SHP77 (cell line): ENCODE results near the gene PTPRG.

Experiments
- DNase-seq, 2 experiments: peaks; one replicate each; lab custom pipeline; 2025; lab: John Stamatoyannopoulos, UW

PTPRG gene

DNA sequence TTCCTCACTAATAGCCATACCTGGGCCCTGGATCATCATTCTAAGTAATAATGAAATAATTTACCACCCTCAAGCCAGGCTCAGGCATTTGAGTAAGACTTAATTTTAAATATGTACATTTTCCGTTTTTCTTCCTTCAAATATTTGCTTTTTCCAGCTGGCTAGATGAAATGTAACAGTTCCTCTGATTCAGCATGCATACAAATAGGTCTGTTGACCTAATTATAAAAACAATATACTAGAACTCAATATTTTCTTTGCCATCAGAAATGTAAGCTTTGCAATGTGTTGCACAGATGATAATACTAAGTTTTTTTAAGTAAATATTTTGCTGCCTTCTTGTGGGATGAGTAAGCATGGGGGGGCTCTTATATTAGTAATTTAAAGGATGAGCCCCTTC, 720.4 kb downstream of the PTPRG start:
- no peak for DNase-seq

DNA sequence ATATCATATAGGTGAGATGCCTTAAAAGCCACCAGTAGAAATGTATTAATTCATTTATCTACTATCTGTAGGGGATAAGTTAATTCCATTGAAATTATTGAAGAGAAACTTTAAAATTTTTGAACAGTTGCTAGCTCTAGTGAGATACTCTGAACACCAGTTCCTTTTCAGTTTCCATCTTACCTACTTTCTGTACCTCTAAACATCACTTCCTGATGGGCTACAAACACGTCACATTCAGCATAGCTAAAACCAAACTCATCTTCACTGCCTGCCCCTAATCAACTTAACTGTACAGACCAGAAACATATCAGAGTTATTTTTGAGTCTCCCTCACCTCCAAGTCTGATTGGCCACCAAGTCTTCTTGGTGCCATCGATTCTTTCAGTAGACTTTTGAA, 723.1 kb downstream of the PTPRG start:
- no peak for DNase-seq

DNA sequence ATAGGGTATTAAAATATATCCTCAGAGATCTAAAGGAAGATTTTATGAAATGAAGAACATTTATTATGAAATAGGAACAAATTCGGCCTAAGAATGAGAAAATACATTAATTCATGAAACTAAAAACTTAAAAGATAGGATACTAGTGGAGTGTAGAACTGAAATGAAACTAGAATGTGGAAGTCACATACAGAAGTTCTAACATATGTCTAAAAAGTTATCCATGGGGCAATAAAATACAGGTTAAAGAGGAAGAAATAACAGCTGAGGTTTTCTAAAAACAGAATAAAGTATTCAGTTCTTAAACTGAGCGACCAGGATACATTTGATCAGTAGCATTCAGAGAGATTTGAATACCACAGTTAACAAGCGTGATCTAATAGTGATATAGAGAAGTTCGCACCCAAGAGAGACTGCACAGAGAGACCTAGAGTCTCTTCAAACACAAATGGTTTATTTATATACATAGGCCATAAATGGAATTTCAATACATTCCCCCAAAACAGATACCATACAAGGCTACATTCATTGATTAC, 726.1 kb downstream of the PTPRG start:
- DNase-seq, result no peak

DNA sequence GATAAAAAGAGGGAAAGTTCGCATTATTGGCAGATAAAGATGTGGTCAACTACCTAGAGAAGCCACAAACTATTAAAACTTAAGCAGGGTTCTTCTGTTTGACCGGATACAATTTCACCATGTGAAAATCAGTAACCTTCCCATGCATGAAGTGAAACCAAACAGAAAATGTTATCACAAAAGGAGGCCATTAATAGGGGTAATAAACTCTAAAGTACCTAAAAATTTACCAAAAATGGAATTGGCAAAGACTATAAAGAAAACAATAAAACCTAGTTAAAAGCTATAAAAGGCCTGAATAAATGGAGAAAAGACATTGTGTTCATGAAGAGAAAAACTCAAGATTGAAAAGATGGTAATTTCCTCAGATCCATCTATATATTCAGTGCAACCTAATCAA, 728.6 kb downstream of the PTPRG start:
- no peak for DNase-seq

DNA sequence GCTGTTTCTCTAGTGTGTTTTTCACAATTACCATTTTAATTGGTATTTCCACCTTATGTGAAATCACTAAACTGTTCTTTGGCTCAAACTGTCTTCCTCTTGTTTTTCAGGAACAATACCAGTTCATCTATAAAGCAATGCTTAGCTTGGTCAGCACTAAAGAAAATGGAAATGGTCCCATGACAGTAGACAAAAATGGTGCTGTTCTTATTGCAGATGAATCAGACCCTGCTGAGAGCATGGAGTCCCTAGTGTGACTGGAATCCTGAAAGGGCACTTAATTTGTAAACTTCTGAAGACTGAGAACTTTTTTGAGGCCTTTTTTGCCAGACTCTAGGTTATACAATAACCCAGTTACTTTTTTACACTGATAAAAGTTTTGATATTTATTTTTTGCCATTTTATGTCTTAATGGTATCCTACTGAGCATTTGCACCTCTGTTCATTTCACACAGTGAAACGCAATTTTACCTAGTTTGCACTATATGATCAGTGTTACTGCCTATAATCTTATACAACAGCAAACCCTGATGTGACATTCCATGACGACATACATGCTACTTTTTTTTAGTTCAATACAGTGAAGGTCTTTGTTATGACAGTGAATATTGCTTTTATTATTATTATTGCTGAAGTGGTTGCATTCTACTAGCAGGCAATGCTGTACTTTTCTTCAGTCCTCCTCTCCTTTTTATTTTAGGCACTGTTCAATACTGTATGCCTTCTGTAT, 731.8 kb downstream of the PTPRG start:
- no peak for DNase-seq

DNA sequence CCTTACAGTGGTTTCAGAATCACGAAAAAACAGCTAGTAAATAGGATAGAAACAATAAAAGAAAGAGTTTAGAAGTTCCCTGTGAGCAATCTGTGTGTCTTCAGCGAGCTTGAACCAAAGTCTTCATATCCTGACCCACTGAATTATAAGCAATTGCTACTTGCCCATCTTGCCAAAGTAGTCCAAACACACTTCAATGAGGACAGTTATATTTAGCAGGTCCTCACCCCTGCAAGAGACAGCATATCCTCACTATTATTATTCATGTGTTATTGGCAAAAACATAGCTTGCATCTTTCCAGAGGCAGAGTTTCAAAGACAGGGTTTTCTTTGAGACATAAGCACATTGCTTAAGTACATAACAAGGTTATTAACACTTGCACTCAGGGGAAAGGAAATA, 734.2 kb downstream of the PTPRG start:
- no peak for DNase-seq

DNA sequence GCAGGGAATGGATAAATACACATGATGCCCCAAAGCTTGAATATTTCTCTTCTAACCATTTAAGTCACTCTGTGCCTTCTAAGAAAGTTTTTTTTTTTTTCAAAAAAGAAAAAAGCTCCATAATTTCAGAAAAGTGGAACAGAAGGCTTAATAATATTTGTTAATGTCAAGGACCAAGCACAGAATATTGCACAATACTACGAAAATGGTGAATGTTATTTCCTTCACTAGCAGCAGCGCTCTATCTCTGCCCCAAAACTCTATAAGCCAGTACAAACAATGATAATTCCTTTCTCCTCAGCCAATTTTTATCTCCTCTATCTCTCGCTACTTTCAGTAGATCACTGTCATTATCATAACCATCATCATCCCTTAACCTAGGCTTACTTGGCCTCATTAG, 739.2 kb downstream of the PTPRG start:
- no peak for DNase-seq

DNA sequence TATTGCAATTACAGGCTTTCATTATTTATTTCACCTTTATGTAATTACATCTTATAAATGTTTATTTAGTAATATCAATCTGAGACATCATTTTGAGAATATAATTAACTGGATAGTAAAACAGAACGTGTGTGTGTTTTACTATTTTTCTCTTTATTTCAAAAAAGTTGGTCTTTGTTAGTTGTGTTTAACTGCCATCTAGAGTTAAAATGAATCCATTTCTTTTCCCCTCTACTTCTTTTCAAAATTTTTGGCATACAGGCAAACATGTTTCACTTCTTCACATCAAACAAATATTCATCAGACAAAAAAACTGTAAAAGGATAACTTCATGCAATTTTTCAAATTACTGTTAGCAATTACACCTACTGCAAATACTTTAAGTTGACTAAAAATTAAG, 750.8 kb downstream of the PTPRG start:
- no peak for DNase-seq

DNA sequence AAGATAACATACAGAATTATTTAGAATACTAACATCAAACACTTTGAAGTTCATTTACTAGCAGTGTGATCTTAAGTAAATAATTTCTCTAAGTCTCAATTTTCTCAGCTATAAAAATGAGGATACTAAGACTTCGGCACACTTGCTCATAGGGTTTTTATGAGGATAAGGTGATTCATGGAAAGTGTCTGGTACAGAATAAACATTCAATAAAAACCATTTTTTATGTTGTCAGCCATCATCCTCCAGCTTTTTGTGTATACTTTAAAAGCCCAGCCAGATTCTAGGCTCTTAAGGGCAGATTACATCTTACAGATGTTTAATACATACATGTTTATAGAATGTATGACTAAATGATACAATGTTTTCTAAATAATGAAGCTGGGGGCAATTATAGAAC, 755.2 kb downstream of the PTPRG start:
- no peak for DNase-seq

DNA sequence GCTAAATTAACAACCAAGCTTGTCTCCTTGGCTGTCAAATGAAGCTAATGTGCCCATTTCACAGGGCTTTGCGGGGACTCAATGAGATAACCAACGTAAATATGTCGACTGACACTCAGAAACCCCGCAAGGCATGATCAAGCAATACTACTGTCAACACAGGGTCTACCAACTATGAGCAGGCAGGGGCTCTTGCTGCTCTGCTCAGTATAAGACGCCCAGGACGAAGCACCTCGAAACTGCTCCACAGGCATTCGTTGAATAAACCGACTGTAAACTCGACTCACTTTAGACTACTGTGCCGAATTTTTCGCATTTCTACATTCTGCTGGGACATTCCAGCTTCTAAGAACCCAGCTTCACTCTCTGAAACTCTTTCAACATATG, 757.0 kb downstream of the PTPRG start:
- DNase-seq, result peak in 1 of 2 experiments; percentile 32

DNA sequence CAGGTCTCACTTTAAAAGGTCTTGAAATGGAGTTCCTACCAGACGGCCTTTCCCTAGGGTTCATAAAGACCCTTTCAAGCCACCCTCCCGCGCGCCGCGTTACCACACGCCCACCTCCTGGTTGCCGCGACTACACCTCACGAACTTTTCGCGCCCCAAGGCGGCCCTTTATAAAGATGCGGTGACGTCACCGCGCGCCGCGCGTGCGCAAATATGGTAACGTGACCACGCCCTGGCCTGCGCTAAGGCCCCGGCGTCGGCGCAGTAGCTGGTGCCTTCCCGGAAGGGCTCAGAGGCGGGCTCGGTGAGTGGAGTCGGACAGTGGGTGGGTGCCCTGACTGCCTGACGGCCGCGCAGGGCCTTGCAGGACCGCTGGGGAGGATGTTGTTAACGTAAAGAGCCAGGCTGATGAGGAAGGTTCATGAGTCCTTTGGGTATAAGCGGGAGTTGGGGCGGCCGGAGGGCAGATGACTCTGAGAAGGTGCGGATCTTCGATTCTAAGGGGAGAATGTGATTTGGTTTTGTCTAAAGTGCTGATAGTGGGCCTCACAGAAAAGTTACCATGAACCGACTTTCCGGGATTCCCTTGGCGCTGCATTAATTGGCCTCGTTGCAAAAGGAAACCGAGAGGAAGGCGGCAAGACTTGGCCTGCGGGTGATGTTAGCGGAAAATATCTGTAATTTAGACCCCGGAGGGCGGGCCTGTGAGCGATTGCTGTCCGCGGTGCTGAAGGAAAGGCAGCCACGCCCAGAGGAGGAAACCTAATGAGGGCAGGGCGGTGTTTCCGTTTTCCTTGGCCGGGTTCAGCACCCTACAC, 757.6 kb downstream of the PTPRG start:
- DNase-seq, result peak; percentile 82 to 86

DNA sequence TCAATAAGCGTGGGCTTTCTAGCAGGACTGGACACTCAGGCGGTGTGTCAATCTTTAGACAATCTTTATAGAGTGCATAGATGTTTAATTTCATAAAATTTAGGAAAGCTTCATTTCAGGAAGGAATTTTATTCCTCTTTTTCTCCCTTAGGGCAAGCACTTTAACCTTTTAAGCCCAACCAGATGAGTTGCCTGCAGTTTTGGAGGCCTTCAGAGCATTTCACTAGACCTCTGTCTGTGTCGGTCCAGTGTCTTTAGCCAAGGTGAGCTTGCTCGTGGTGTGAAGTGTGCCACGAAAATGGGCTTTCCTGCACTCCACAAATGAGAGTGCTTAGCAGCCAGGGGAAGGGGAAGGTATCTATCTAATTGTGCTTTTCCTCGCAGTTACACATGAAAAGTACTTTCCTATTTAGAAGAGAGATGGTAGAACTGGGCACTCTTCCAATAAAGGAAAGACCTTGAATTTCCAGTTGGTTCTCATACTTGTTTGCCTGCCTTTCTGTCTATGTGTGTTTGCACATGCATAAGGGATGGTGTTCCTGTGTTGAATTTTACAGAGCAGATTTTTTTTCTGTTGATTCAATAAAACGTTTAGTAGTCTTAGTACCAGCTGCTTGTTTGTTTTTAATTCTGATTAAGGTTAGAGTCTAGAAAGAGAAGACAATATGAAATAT, 758.3 kb downstream of the PTPRG start:
- no peak for DNase-seq

DNA sequence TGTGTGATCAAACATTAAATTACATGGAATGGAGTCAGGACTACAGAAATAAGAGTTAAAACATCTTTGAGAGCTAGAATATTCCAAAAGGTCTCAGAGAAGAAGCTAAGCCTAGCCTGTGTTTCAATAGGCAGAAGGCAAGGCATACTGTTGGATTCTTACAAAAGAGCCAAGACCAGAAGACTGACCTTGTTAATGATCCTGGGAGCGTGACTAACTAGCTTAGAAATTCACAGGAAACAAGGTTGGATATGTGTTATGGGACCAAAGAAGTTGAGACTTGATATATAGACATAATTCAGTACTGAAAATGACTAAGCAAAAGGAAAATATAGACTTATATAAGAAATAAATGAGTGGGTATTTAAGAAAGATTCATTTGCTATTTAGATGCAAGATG, 761.9 kb downstream of the PTPRG start:
- no peak for DNase-seq

DNA sequence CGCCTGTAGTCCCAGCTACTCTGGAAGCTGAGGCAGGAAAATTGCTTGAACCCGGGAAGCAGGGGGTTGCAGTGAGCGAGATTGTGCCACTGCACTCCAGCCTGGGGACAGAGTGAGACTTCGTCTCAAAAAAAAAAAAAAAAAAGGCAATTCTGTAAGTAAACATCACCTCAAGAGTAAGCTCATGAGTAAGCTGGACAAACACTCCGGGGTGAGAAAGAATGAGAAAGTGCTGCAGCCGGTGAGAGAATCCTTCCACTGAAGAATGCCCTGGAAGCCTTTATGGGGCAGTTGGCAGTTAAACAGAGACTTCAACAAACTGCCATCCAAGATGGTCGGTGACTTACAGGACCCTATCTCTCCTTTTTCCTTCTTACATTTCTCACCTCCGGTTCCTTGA, 764.5 kb downstream of the PTPRG start:
- DNase-seq, result no peak

DNA sequence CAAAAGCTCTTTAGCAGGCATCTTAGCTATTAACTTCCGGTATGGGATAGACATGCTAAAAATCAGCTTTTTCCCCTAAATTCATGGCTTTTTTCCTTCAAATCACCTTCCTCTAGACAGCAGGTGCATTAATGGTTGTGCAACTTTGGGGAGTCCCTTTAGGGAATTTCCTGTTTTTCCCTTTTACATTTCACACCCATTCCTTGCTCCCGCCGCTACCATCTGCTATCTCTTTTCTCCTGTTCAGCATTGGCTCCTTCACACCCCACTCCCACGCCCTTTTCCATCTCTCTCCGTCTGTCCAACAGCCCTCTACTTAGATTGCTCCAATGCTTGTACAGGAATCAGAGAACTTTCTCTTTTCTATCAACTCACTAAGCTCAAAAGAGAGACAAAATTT, 768.6 kb downstream of the PTPRG start:
- DNase-seq, result no peak

DNA sequence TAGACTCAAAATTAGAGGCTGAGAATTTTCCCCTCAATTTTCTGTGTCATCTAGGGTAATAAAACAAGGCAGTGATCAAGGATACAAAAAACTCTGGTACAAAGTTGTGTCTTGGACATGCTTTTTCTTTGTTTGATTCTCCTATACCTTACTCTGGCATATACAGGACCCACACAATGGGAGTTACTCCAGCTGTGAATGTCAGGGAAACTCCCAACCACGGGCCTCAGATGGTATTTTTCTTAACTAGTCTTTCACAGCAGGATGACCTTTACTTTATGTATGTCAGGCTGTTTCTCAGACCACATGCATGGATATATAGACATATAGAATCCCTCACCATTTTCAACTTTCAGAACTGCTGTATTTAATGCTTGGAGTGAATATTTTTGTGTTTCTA, 770.6 kb downstream of the PTPRG start:
- no peak for DNase-seq

DNA sequence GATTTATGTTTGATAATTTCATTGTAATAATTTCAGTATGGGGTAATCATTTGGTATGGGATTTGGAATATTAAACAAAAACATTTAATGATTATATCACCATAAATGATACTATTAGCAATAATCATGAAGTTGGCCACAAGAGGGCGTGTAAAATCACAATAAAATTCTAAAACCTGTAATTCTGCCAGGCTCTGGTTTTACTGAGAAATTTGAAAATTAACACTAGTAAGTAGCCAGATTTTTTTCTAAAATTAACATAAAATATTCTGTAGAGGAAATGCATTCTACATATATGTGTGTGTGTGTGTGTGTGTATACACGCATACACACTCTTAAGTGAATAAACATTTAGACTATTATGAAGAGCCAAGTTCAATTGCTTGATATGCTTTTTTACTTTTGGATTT, 771.5 kb downstream of the PTPRG start:
- DNase-seq, result no peak

DNA sequence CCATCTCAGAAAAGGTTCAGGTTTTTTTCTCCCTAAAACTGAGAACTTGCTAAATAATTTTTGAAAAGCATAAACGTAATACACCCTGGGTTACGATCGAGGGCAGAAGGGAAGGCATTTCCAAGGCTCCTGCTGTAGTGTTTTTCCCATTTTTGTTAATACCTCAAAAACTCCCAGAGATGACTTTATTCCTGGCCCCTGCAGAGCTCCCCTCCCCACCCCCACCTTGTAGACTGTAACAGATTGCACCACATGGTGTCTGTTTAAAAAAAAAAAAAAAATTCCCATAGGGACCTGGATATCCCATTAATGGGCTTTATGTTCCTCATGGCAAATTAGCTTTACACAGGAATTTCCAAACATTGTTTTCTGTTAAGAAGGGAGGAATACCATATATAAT, 773.8 kb downstream of the PTPRG start:
- no peak for DNase-seq

DNA sequence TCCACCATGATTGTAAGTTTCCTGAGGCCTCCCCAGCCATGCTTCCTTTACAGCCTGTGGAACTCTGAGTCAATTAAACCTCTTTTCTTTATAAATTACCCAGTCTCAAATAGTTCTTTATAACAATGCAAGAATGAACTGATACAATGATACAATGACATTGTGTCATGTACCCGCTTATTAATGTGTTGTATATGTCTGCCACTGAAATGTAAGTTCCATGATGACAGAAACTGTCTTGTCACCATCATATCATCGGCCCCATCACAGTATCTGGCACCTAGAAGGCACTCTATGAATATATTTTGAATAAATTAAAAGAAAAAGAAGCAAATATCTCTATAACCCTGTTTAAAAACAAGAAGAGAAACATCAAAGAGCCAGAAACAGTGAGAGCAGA, 782.4 kb downstream of the PTPRG start:
- no peak for DNase-seq
